Common myeloid progenitor, CD34-positive (primary cell): ENCODE measurements around the gene RHOD.
A peak's percentile ranks its signal among the peaks of the same experiment; 100 is the strongest.

Source experiments
- CTCF ChIA-PET: fragments of 350-600 bp; sonication (Branson Sonifier 250); formaldehyde crosslinking; loops from one replicate; lab custom pipeline; 2021; ENCODE audit warnings: antibody characterized with exemption; lab: Charles Lee
- POLR2A ChIA-PET: fragments of 350-600 bp; sonication (Branson Sonifier 250); formaldehyde crosslinking; loops from one replicate; lab custom pipeline; 2021; ENCODE audit warnings: antibody characterized with exemption; lab: Charles Lee
- DNase-seq, 3 donors: peaks; one replicate each; pipeline versions ENCODE4 v3.0.0 to v3.0.0-alpha.2; 2013
- H3K27ac ChIP-seq, 2 experiments: 1 replicate in 1 of 2; 2 replicates in 1 of 2; pipeline ENCODE4 v1.7.0; 2013; ENCODE audit warnings: inconsistent platforms in 2 of 2, low read length in 2 of 2, mild to moderate bottlenecking in 2 of 2, low read depth in 1 of 2, moderate library complexity in 1 of 2; ENCODE audit not compliant: severe bottlenecking in 2 of 2, insufficient read depth in 1 of 2, poor library complexity in 1 of 2
- H3K27me3 ChIP-seq, 5 experiments: replicated peaks in 2 of 5; 1 replicate in 3 of 5; 2 replicates in 2 of 5; pipeline versions ENCODE4 v1.6.1 to v1.7.0; 2013; ENCODE audit warnings: low read length in 4 of 5, mild to moderate bottlenecking in 2 of 5, moderate library complexity in 2 of 5, inconsistent platforms in 1 of 5; ENCODE audit not compliant: insufficient read depth in 5 of 5, control insufficient read depth in 4 of 5
- H3K36me3 ChIP-seq, 4 experiments: 1 replicate in 2 of 4; 2 replicates in 2 of 4; pipeline versions ENCODE4 v1.6.1 to v1.7.0; 2013; ENCODE audit warnings: low read length in 3 of 4, control low read depth in 1 of 4, mild to moderate bottlenecking in 1 of 4; ENCODE audit not compliant: control insufficient read depth in 4 of 4, insufficient read depth in 4 of 4
- H3K4me1 ChIP-seq, 4 experiments: 1 replicate in 3 of 4; 2 replicates in 1 of 4; pipeline versions ENCODE4 v1.6.1 to v1.7.1; 2013; ENCODE audit warnings: low read length in 3 of 4, mild to moderate bottlenecking in 3 of 4, control low read depth in 1 of 4, inconsistent platforms in 1 of 4, moderate library complexity in 1 of 4; ENCODE audit not compliant: control insufficient read depth in 4 of 4, insufficient read depth in 4 of 4; ENCODE audit errors: control extremely low read depth in 1 of 4
- H3K4me3 ChIP-seq, 7 experiments: 1 replicate in 4 of 7; 2 replicates in 3 of 7; pipeline versions ENCODE4 v1.5.1 to v1.7.0; 2013; ENCODE audit warnings: mild to moderate bottlenecking in 7 of 7, low read length in 6 of 7, moderate library complexity in 6 of 7, inconsistent platforms in 2 of 7, low read depth in 2 of 7, control low read depth in 1 of 7; ENCODE audit not compliant: insufficient read depth in 4 of 7, control insufficient read depth in 1 of 7; ENCODE audit errors: extremely low read depth in 1 of 7
- H3K9me3 ChIP-seq, 5 experiments: 1 replicate in 4 of 5; 2 replicates in 1 of 5; pipeline versions ENCODE4 v1.6.1 to v1.7.1; 2013; ENCODE audit warnings: low read length in 4 of 5, mild to moderate bottlenecking in 2 of 5, inconsistent platforms in 1 of 5, low read depth in 1 of 5, moderate library complexity in 1 of 5; ENCODE audit not compliant: control insufficient read depth in 4 of 5, insufficient read depth in 2 of 5; ENCODE audit errors: control extremely low read depth in 1 of 5
- WGBS: methylation state at CpG from one replicate; pipeline ENCODE4 v1.1.5; 2013; ENCODE audit not compliant: insufficient coverage; 5-methylcytosine and 5-hydroxymethylcytosine counted together

The RHOD gene

DNA sequence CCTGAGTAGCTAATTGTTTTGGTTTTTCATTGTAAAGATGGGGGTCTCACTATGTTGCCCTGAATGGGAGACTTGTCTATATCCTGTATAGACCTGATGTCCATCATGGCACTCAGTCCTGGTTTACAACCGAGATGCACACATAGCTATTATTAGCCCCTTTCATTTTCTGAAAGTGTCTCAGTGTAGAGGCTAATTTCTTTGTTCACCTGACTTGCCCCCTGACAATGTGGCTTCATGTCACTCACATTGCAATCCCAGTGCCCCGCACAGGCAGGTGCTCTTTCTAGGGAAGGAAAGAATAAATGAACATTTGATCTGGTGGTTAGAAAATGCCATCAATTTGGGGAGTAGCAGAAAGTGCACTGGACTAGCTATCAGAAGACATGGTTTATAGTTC, 49.3 kb downstream of the RHOD start:
- H3K27me3 ChIP-seq = no peaks in the 10 kb centered on the region
- WGBS = 94% methylated on average over 2 of the region's 2 CpGs
- H3K36me3 ChIP-seq = no peaks in the 10 kb centered on the region
- no peak for DNase-seq
- ChIA-PET POLR2A (no interaction called here), CTCF (interaction anchor here (0.7 to 1.9 kb wide), 4 partner anchors 10 to 30 kb away, joined by 3 to 5 read pairs (median 3); no protein-coding TSS in a partner anchor)
- H3K4me1 ChIP-seq = peaks cover 0 to 11% (median 2%) of the 10 kb centered on the region in 4 experiments
- H3K27ac ChIP-seq = no peak overlapping the region
- H3K4me3 ChIP-seq = no peak overlapping the region
- H3K9me3 ChIP-seq = no peaks in the 10 kb centered on the region

DNA sequence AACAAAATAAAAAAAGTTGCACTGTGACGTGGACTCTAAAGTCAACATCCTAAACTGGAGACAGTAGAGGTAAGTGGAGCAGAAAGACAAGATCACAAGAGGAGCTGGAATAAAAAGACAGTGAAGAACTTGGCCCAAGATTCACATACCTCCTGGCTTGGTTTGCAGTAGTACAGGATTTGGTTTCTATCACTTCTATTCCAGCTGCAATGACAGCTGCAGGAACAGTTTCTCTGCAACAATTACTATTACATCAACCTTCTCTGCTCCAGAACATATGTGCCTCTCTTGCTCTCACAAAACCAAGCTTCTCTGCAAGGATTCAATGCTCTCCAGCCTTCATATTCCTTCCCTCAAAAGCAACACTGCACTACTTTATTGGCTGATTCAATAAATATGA, 54.6 kb downstream of the RHOD start:
- Histone ChIP-seq H3K4me3 (no peak overlapping the region), H3K9me3 (no peaks in the 10 kb centered on the region), H3K27ac (no peak overlapping the region), H3K27me3 (no peaks in the 10 kb centered on the region), H3K4me1 (peaks cover 2 to 23% (median 10%) of the 10 kb centered on the region in 4 experiments), H3K36me3 (no peaks in the 10 kb centered on the region)
- 100% methylated on average over 1 of the region's 1 CpG for WGBS
- POLR2A ChIA-PET = no interaction called here
- no peak for DNase-seq
- CTCF ChIA-PET = no interaction called here

DNA sequence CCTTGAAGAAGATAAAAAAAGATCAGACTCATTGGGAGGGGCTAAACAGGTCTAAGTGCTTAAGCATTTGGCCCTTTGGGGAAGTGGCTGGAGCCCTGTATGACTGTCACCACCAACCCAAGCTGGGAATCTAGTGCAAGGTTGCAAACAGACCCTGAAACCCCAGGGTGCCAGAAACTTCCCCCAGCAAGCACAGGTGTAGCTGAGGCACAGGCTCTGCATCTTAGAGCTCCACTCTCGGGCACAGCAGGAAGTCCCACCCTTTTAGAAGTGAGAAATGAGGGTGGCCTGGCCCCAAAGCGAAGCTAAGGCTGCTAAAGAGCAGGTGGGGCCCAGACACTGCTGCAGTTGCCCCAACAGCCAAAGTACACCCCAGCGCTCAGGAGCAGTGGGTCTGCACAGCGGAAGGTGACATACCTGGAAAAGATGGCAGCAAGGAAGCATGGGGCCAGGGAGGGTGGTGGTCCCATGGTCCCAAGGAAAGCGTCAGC, 56.6 kb downstream of the RHOD start:
- POLR2A ChIA-PET = no interaction called here
- 70% methylated on average over 2 of the region's 5 CpGs for WGBS

DNA sequence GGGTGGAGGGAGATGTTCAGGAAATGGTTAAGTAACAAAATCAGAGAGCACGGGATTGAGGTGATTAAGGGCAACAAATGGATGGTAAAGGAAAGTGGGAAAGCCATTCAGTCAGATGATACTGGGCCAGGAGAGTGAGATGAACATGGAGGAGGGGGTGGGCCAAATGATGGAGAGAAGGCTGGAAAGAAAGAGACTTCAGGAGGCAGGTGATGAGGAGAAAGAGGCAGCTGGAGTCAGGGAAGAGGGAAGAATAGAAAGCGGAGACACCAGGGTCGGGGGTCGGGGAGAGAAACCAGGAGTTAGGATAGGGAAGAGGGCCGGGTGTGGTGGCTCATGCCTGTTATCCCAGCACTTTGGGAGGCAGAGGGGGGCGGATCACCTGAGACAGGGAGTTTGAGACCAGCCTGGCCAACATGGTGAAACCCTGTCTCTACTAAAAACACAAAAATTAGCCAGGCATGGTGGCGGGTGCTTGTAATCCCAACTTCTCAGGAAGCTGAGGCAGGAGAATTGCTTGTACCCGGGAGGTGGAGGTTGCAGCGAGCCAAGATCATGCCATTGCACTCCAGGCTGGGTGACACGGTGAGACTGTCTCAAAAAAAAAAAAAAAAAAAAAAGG, 57.7 kb downstream of the RHOD start:
- no peaks in the 10 kb centered on the region for H3K27me3 ChIP-seq
- 91% methylated on average over 5 of the region's 10 CpGs for WGBS
- H3K4me3 ChIP-seq = no peak overlapping the region
- CTCF ChIA-PET = interaction anchor here (1.4 to 2.4 kb wide), 2 partner anchors 29 to 71 kb away, joined by 3 to 5 read pairs; no protein-coding TSS in a partner anchor
- H3K36me3 ChIP-seq = no peaks in the 10 kb centered on the region
- no peak for DNase-seq
- H3K27ac ChIP-seq = no peak overlapping the region
- POLR2A ChIA-PET = no interaction called here
- H3K9me3 ChIP-seq = no peaks in the 10 kb centered on the region
- peaks cover 2 to 32% (median 16%) of the 10 kb centered on the region in 4 experiments for H3K4me1 ChIP-seq

More for the DNA sequence above, 56.6 kb downstream of the RHOD start:
- Histone ChIP-seq H3K27ac (no peak overlapping the region), H3K4me3 (no peak overlapping the region), H3K9me3 (no peaks in the 10 kb centered on the region), H3K4me1 (peaks cover 2 to 29% (median 14%) of the 10 kb centered on the region in 4 experiments), H3K27me3 (no peaks in the 10 kb centered on the region), H3K36me3 (no peaks in the 10 kb centered on the region)
- CTCF ChIA-PET = interaction anchor here (1.0 to 2.4 kb wide), 3 partner anchors 28 to 72 kb away, joined by 3 to 5 read pairs (median 4); no protein-coding TSS in a partner anchor
- DNase-seq = peak in 2 of 3 donors; percentile 29 to 31

DNA sequence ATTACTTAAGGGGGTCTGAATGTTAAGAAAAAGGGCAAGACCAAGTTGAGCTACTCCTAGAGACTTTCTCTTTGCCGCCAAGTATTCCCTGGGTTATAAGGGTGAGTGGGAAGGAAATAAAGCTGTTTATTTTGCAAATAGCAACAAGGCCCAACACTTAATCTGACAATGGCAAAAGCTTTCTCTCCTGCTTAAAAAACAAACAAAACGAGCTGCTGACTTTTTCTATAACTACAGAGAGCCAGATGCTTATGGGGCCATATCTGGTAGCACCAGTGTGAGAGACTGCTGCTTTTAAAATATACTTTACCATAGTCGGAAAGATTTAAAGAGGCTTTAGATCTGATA, 60.1 kb downstream of the RHOD start:
- CTCF ChIA-PET = interaction anchor here (0.5 to 1.7 kb wide), 6 partner anchors 9 to 535 kb away, joined by 3 to 9 read pairs (median 4); no protein-coding TSS in a partner anchor
- Histone ChIP-seq H3K36me3 (no peaks in the 10 kb centered on the region), H3K27ac (no peak overlapping the region), H3K4me1 (peaks cover 10 to 35% (median 29%) of the 10 kb centered on the region in 4 experiments), H3K4me3 (no peak overlapping the region), H3K9me3 (no peaks in the 10 kb centered on the region), H3K27me3 (no peaks in the 10 kb centered on the region)
- POLR2A ChIA-PET = no interaction called here
- 75% methylated on average over 1 of the region's 3 CpGs for WGBS
- DNase-seq = no peak

DNA sequence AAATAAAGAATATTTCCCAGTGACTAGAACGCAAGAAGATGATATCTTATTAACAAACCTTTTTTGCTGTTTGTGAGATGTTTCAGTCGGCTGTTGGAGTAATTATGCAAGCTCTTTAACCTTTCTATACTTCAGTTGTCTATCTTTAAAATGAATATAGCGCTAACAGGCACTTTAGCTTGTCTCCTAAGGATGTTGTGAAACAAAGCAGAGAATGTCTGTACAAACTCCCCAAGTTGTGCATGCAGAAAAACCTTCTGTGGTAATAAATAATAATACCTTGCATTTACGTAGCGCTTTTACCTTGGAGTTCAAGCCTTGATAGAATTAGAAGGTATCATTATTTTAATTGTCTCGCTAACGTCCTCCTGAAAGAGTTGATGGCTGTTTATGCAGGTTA, 60.5 kb downstream of the RHOD start:
- 100% methylated on average over 2 of the region's 7 CpGs for WGBS
- ChIA-PET CTCF (interaction anchor here (0.5 to 1.7 kb wide), 6 partner anchors 10 to 56 kb away, joined by 3 to 9 read pairs (median 4); no protein-coding TSS in a partner anchor), POLR2A (no interaction called here)
- no peak for DNase-seq
- peak overlapping the region in 5 of 7 experiments; percentile 58 to 82 (median 74) for H3K4me3 ChIP-seq
- peak overlapping the region in 1 of 2 experiments; percentile 7 for H3K27ac ChIP-seq
- peaks cover 13 to 39% (median 34%) of the 10 kb centered on the region in 4 experiments for H3K4me1 ChIP-seq
- no peaks in the 10 kb centered on the region for H3K27me3 ChIP-seq
- H3K9me3 ChIP-seq = no peaks in the 10 kb centered on the region
- H3K36me3 ChIP-seq = no peaks in the 10 kb centered on the region

DNA sequence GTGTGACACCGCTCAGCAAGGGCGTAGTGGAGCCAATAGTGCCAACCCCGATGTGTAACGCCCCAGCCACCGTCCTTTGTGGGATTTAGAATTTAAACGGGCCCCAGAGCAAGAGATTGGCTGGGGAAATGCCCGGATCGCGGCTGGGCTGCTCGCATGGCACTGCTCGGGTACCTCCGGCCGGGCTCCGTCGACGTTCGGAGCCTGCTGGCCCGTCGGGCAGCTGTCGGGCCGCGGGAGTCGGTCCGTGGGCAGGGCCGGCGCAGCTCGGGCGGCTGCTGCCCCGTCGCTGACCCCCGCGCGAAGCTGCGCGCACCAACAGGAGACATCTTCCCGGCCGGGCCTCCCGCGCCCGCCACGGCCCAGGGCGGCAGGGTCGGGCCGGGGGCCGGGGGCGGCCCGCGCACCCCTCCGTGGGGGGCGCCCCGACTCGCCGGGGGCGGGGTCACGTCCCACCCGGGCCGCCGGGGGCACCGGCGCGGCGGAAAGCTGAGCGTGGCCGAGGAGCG, 61.1 kb downstream of the RHOD start:
- WGBS = 2% methylated on average over 63 of the region's 65 CpGs
- ChIA-PET POLR2A (no interaction called here), CTCF (interaction anchor here (1.2 to 1.9 kb wide), 6 partner anchors 9 to 56 kb away, joined by 3 to 9 read pairs (median 4); no protein-coding TSS in a partner anchor)
- Histone ChIP-seq H3K4me3 (peak overlapping the region; percentile 37 to 82 (median 59)), H3K36me3 (no peaks in the 10 kb centered on the region), H3K9me3 (no peaks in the 10 kb centered on the region), H3K27ac (peak overlapping the region; percentile 7 to 61), H3K27me3 (no peaks in the 10 kb centered on the region), H3K4me1 (peaks cover 13 to 41% (median 36%) of the 10 kb centered on the region in 4 experiments)
- peak in 2 of 3 donors; percentile 55 to 58 for DNase-seq
